Stimulated activated CD8-positive, alpha-beta memory T cell treated with anti-CD3 and anti-CD28 coated beads, Interleukin-15, amount 100 ng/mL, for 1 hour (primary cell): ENCODE data around the gene PHLDA3.

Experiments
- DNase-seq: peaks from one replicate; pipeline ENCODE4 v3.0.0-alpha.2; 2020; ENCODE audit warnings: low read depth

Gene PHLDA3

DNA sequence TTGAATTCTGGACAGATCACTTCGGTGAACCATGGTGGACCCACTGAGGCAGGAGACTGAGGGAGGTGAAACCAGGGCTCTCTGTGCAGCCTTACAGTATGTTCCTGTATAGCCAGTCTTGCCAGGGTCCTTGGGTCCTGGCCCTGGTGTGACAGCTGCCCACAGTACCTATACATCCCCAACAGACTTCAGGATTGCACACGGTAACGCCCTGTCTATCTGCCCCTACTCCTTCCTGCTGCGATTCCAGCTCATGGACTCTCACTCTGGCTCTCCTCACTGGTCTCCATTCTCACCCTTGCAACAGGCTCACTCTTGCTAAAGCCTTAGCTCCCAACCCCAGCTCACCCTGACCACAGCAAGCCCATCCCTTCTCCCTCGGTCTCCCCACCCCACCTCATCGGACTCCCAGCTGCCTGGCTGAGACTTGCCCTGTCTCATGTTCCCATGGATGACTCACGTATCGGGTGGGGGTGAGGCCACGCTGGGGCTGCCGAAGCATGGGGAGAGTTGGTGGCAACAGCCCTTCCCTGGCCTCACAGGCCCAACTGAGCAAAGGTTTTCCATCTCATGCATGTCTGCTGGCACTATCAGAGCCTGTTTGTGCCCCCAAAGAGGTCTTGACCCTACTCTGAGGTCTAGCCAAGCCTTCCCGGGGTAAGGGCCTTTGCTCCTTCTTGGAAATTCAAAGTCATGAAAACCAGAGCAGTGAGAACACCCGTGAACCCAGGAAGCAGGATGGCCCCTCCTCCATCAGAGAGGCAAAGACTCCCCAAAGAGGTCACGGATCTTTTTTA lies 7.1 kb downstream of the PHLDA3 start:
- no peak for DNase-seq

DNA sequence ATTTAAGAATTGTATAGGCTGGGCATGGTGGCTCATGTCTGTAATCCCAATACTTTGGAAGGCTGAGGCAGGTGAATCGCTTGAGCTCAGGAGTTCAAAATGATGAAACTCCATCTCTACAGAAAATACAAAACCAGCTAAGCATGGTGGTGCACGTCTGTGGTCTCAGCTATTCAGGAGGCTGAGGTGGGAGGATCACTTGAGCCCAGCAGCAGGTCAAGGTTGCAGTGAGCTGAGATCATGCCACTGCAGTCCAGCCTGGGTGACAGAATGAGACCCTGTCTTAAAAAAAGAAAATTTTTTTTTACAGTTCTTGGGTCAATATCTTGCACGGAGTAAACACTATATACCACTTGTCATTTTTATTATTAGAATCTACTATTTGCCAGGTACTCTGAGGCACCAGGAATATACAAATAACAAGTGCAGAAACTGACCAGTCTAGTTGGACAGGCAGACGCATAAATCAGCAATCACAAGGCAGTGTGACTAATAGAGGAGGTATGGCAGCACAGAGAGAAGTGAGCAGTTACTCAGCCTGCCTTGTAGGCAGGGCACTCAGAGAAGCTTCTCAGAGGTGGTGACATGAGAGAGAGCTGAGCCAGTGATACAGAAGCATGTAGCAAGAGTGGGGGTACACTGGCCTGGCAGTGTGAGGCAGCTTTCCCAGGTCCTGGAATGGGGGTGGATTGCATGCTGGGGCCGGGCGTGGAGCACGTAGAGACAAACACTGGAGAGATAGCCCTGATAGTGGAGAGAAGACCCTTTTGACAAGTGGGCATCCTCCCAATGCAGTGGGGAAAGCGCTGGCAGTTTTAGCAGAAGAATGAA lies 8.0 kb downstream of the PHLDA3 start:
- DNase-seq: no peak

DNA sequence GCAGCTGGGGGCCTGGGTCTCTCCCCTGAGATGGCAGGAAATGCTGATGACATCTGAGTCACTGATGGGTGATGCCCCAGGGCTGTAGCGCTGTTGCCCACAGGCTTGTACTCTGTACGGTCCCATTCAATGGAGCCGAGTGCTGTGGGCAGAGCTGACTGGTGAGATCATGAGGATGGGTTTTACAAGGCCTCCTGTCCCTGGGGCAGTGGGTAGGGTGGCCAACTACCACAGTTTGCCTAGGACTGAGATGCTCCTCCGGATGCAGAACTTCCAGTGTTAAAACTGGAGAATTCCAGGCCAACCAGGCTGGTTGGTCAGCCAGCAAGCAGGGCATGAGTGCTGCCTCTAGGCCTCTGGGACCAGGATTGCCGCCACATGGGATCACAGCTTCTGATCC lies 9.2 kb downstream of the PHLDA3 start:
- DNase-seq: no peak

DNA sequence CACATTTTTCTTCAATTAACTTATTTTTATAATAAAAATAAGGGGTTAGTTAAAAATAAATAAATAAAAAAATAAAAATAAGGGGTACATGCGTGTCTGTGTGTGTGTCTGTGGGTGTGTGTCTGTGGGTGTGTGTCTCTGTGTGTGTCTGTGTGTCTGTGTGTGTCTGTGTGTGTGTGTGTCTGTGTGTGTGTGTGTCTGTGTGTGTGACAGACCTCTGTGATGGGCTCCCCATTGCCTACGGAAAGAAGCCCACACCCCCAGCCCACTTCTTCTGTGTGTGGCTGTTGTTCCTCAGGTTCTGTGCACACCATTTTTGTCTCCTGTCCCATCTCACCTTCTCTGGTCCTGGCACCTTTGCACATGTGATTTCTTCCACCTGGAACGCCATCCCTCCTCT lies 9.9 kb downstream of the PHLDA3 start:
- no peak for DNase-seq

DNA sequence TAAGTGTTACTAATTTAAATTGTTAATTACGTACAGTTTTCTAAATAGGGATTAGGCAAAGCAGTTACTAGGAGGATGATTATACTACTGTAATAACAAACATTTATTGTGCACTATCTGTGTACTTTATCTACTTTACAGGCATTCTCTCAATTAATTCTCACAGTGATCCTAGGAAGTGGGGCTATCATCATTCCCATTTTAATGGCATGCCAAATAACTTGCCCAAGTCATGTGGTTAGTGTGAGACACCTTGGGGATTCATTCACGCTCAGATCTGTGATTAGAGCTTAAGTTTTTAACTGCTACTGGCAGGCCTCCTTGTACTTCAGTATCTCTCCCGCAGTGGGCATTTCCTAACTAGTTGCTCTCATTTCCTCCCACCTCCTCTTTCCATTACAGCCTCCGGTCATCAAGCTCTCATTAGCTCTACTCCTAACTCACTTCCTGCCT lies 11.5 kb downstream of the PHLDA3 start:
- no peak for DNase-seq

DNA sequence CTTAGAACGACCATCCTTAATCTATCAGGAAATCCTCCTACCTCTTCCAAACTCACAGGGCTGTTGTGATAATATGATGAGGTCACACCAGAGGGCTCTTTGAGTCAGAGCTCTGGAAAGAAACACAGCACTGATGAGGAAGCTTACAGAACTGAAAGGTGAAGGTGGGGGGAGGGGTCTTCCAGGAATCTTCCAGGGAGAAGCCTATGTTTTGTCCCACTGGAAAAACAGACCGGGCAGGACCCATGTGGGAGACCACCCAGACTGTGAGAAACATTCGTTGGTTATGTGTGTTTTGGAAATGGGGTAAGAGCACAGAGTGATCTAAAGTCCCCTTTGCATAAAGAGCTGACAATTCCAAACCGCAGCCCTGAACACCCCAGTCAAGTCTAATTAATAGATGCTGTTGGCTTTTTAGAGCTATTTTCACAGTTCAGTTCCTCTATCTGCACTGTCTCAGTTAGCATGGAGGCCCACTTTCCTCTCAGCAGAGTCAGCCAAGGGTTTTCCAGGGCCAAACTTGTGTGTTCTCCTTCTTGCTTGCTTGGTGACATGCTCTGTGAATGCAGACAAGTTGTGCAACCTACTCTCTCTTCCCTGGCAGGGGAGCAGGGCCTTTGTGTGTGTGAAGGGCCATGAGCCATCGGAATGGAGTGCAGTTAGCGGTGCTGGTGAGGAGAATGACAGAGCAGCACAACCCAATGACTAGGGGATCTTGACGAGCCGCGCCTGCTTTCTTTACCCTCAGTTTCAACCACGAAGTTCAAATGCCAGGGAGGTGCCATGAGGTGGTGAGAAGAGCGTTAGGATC lies 12.3 kb downstream of the PHLDA3 start:
- no peak for DNase-seq

DNA sequence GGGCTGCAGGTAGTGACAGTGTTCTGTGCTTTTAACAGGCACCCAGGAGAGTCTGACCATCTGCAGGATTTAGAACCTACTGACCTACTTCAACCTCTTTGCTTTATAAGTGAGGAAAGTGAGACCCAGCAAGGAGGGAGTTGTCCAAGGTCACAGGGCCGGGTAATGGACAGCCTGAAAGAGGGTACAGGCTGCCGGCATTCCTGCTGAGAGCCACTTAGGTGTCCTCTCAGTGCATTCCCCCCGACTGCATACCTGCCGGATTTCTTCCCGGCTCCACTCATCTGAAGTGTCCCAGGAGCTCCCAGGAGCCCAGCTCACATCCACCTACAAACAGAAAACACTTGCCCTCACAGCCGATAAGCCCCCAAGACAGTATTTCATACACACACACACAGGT lies 13.9 kb downstream of the PHLDA3 start:
- DNase-seq: no peak

DNA sequence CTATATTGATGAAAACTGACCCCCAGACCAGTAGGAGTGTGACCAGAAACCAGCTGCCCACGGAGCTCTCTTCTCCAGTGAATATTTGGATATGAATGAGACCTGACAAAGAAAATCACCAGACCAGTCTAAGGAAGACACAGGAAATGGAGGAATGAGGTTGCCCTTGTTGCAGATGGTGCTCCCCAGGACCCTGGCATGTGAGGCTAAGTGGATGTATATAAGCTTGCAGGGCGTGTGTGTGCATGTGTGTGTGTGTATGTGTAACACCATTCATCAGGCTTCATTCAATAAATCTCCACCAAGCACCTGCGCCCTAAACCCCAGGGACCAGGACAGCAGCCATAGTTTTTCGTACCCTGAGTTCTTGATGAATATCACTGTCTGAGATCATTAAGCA lies 14.4 kb downstream of the PHLDA3 start:
- no peak for DNase-seq

DNA sequence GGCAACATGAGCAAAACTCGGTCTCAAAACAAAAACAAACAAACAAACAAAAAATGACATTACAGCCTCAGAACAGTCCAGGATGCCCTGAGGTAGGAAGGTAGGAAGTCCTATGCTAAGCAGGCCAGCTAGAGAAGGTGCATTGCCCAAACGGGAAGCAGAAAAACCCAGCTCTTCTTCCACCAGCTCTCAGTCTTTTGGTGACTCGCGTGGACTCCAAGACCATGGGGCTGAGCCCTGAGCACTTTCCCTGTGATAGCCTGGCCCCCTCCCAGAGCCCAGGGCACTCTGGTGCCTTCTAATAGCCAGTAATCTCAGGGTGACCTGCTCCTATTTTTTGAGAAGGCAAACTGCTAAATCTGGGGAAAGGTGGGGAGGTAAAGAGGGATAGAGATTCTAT lies 16.1 kb downstream of the PHLDA3 start:
- no peak for DNase-seq

DNA sequence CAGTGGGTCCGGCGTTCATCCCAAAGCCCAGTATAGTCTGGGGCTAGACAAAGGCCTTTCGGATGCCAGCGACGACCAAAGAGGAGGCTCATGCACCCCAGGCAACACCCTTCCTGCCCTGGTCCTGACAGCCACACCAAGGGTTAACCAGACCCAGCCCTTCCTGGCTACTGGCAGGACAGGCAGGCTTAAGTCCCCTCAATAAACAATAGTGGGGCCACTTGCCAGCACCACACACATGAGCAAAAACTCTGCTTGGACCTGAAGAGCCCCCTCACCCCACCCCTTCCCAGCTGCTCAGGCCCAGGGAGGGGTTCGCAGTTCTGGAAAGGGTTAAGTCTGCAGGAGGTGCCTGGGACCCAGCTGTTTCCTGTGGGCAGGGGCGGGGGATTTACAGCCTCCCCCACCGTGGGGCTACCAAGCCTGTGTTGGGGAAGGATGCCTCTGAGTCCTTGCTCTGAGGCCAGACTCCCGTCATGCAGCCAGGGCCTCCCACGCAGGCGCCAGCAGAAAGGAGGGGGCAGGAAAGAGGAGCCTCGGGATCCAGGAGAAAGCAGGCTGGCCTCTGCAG lies 18.2 kb downstream of the PHLDA3 start:
- no peak for DNase-seq

DNA sequence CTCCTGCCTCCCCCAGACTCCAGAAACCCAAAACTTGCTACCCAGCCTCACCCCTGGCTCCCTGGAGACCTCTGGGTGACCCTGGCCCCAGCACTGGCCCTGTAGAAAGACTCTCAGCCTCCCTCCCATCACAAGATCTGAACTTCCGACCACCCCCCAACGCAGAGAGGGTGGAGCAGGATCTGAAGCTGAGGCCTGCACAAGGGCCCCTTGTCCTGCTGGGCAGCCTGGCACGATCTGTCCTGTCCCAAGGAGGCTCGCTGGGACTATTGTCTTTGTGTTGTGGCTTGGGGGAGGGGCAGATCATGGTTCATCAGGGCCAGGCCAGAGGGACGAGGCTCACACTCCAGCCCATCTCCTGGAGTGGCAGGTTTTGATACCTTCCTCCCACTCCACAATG lies 20.0 kb downstream of the PHLDA3 start:
- no peak for DNase-seq

DNA sequence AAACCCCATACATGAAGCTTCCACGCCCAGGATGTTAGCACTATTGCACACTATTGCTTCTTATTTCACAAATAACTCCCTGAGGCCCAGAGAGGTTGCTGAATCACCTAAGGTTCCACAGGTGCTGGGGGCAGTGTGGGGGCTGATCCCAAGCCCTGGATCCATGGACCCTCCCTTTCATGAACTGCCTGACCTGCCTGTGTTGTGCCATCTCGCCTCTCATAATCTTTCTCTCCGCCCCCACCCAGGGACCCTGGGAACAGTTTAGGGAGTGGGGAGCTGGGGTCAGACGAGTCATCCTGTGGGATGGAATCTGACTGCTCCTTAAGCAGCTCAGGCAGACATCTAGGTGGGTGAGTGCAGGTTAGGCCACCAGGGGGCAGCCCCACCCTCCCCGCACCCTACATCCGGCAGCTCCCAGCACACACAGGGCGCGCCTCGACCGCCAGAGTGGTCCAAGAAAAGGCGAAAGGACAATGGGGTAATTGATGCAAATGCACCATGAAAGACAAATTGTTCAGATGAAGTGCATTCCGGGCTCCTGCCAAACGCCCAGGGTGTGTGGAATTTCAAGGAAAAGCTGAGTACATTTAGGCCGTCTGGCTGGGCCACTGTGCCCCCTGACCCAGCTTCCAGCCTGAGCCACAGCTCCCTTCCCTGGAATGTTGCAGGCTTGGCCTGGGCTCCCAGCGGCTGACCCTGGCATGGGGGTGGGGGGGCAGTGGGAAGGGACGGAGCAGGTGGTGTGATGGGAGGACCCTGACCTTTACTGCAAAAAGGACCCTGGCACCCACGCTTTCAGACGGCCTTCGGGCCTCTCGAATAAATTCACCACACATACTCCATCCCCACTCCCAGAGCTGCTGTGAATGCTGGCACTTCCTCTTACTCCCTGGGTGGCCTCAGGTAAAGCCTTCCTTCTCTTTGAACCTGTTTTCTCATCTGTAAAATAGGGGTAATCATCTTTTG lies 20.8 kb downstream of the PHLDA3 start:
- DNase-seq: peak; percentile 38

DNA sequence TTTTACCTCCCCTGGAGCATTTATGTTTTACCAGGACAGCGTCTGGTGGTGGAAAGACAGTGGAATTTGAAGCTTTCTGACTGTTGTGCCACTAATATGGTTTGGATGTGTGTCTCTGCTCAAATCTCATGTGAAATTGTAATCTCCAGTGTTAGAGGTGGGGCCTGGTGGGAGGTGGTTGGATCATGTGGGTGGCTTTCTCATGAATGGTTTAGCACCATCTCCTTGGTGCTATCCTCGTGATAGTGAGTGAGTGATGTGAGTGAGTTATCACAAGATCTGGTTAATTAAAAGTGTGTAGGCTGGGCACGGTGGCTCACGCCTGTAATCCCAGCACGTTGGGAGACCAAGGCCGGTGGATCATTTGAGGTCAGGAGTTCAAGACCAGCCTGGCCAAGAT lies 23.7 kb downstream of the PHLDA3 start:
- DNase-seq: no peak

DNA sequence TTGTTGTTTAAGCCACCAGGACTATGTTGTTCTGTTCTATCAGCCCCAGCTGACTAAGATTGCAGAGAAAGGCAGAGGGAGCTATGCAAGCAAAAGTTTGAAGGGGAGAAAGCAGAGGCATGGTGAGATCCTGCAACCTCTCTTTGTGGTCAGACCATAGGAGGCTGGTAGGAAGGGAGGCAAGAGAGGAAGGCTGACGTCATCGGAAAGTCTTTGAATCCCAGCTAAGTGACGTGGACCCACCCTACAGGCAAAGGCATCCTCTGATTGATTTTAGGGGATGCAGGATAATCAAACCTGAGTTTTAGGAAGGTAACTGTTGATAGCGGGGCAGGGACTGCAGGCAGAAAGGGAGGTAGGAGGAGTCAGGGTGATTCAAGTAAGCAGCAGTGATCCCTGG lies 24.2 kb downstream of the PHLDA3 start:
- no peak for DNase-seq

DNA sequence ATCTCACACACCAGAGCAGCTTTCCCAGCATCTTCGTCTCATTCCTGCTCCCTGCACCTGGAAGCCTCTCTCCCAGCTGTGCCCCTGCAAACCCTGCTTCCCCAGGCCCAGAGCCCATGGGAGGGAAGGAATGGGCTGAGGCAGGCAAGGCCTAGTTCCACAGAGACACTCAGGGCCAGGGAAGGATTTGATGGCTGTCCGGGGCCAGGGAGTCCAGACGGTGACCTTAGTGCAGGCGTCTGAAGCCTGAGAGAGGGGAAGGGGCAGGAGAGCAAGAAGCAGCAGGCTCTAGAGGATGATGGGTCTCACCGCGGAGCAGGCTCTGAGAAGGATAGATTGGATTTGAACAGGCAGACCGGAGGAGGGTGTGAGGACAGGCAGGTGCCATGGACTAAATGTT lies 25.2 kb downstream of the PHLDA3 start:
- DNase-seq: no peak

DNA sequence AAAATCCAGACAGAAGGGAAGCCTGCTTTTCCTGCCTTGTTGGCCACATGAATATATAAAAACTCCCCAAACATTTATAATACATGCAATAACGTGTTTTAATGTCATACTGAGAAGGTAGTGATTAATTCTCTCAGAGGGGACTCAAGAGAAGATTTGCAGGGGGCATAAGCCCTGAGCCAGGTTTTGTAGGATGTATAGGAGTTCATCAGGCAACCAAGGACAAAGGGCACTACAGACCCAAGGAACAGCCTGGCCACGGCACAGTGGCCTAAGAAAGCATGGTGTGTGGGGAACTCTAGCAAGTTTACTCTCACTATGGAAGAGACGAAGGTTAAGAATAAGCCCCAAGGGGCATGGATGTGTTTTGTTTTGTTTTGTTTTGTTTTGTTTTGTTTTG lies 32.0 kb downstream of the PHLDA3 start:
- no peak for DNase-seq

DNA sequence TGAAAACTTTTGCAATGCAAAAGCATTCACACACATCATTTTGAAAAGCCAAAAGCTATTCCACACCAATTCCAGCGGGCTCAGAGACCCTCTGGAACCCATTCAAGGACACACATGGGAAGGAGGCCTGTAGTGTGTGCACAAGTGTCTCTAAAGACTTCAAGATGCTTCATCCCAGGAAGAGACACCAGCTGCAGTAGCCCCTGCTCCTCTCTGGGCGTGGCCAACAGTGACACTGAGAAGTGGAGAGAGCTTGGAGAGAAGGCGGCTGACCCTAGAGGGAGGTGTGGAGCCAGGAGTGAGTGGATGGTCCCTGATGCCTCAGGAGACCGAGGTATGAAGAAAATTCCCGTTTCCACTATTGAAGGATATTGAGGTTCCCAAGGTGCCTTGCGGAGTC lies 32.6 kb downstream of the PHLDA3 start:
- no peak for DNase-seq

DNA sequence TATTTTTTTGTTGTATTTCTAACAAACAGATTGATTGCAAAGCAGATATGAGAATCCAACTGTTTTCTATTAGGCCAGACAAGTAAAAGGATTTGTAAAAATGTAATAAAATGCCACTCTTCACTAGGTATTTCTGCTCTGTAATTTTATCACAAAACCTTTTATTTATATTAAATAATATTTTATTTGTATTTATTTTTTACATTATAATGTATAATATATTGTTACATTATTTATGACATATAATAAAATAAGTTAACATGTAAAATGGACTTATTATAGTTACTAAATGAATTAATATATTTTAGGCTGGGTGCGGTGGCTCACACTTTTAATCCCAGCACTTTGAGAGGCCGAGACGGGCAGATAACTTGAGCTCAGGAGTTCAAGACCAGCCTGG lies 34.7 kb downstream of the PHLDA3 start:
- no peak for DNase-seq

DNA sequence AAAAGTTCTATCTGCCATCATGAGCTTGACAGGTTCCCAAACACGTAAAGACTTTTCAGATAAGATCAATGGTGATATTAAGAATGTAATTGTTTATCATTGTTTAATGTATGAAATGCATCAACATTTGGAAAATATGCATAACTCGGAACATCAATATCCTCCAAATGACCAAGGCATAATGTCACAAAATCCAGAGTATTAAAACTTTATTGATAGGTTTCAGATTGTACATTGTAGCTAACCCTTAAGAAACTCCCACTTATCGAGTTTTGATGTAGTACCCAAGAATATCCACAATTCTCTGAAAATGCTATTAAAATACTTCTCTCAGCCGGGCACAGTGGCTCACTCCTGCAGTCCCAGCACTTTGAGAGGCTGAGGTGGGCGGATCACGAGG lies 35.4 kb downstream of the PHLDA3 start:
- DNase-seq: no peak

DNA sequence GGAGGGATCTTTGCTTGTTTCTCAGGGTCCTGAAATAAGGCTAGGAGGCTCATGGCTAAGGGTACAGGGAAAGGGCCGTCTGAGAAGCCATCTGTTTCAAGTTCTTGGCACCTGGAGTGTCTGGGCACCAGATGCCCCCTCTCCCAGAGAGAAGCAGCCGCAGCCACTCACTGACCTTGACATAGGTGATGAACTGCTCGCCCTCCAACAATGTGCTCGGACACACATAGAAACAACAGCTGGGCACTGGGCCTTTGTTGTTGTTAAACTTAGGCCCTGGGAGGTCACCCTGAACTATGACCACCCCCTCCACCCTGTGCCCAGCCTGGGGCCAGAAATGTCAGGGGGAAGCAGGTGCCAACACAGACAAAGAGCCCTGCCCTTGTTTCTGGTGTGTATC lies 38.2 kb downstream of the PHLDA3 start:
- no peak for DNase-seq
